NCI-H526 (cell line): ENCODE data around the gene ZFP36L1.

Source experiments
- DNase-seq, 2 experiments: peaks; one replicate each; lab custom pipeline; 2025; lab: John Stamatoyannopoulos, UW

ZFP36L1 gene

GRCh38 chr14:68795597-68796417, 2.9 kb upstream of the ZFP36L1 start:
- peak in 1 of 2 experiments; percentile 74 for DNase-seq

GRCh38 chr14:68794851-68795596, 2.2 kb upstream of the ZFP36L1 start:
- DNase-seq = peak in 1 of 2 experiments; percentile 22

GRCh38 chr14:68794130-68794850, 1.4 kb upstream of the ZFP36L1 start:
- peak in 1 of 2 experiments; percentile 31 for DNase-seq

- no peak for DNase-seq
These were observed 865 bp upstream of the ZFP36L1 start for GRCh38 chr14:68793734-68794129.

- no peak for DNase-seq
These were observed 239 bp downstream of the ZFP36L1 start for GRCh38 chr14:68792678-68792978.

- peak in 1 of 2 experiments; percentile 22 for DNase-seq
These were observed 777 bp downstream of the ZFP36L1 start for GRCh38 chr14:68791902-68792677.

GRCh38 chr14:68791078-68791901, 1.6 kb downstream of the ZFP36L1 start:
- no peak for DNase-seq

GRCh38 chr14:68790644-68791077, 2.2 kb downstream of the ZFP36L1 start:
- no peak for DNase-seq

GRCh38 chr14:68789821-68790643, 2.8 kb downstream of the ZFP36L1 start:
- peak in 1 of 2 experiments; percentile 19 for DNase-seq

GRCh38 chr14:68788996-68789820, 3.7 kb downstream of the ZFP36L1 start:
- DNase-seq = peak; percentile 72 to 91

- no peak for DNase-seq
These were observed 4.4 kb downstream of the ZFP36L1 start for GRCh38 chr14:68788275-68788995.

- no peak for DNase-seq
These were observed 5.5 kb downstream of the ZFP36L1 start for GRCh38 chr14:68787092-68787992.

GRCh38 chr14:68786491-68787091, 6.3 kb downstream of the ZFP36L1 start:
- DNase-seq = no peak

GRCh38 chr14:68785534-68786490, 7.1 kb downstream of the ZFP36L1 start:
- no peak for DNase-seq

- DNase-seq = no peak
These were observed 7.8 kb downstream of the ZFP36L1 start for GRCh38 chr14:68784978-68785533.
